ENCODE data around the gene B3GALT5. TPM values are rescaled to one million over a fixed set of nuclear protein-coding genes. Genes with fewer than 3 reads are reported as not detected.

Gene B3GALT5
- total RNA-seq, 1 experiment from 2014 or later, result 1.6 TPM

DNA sequence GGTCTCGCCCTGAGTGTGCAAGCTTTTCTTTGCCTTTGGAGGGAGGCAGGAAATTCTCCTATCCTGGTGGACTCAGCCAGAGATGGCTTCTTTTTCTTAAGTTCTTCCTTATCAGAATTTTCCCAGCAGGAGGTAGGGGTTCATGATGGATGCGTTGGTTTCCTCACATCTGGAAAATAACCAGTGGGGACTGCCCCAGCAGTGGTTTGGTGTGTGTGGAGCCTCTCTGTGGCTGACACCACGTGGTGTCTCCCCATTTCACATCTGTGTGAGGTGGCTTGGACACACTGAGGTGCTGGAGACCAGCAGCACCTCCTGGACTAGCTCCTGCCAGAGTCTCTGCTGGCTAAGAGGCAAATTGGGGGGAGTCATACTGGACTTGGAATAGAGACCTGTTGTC lies 32.6 kb downstream of the B3GALT5 start:
- no peak for DNase-seq (ENCODE audit: low read depth)

DNA sequence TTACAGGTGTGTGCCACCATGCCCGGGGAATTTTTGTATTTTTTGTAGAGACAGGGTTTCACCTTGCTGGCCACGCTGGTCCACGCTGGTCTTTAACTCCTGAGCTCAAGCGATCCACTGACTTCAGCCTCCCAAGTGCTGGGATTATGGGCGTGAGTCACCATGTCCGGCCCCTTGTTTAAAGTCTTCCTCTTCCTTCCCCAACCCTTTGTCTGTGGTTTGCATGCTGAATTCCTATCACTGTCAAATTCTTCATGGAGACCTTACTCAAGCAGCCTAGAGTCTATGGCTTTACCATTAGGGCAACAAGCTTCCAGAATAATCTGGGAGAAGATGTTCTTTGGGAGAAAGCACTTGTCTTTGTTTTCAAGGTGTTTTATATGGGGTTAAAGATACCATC lies 34.7 kb downstream of the B3GALT5 start:
- DNase-seq (ENCODE audit: low read depth), result peak; percentile 87

GRCh38 chr21:39648879-39649278 lies 36.1 kb downstream of the B3GALT5 start:
- no peak for DNase-seq (ENCODE audit: low read depth)

DNA sequence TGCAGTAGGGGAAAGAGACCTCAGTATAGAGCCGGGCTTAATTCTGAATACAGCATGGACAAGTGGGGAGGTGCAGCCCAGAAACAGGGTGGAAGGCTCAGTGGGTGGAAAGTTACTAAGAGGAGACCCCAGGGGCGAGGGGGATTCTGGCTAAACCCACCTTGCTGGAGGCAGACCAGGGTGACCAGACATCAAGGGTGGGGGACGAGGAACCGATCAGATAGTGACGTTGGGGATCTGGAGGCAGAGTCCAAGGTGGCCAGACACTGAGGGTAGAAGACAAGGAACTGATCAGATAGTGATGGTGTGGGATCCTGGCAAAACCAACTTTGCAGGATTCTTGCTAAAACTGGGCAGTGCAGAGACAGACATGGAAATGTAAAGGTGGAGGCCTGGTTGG lies 36.8 kb downstream of the B3GALT5 start:
- DNase-seq (ENCODE audit: low read depth), result no peak

DNA sequence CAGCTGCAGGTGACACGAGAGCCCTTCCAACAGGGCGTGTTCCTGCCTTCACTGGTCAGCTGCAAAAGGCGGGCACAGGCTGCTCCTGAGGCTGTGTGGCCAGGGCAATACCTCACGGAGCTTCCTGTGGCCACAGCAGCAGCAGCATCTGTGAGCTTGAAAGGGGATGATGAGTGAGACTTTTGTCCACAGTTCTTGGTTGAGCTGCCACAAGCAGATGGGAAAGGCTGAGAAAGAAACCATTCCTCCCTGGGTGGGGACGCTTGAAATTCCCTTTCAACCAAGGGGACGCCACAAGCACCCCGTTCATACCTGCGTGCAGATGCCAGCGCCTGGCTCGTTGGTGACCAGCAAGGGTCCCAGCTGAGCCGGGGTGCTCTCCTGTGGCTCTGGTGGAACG lies 37.6 kb downstream of the B3GALT5 start:
- DNase-seq (ENCODE audit: low read depth), result no peak

DNA sequence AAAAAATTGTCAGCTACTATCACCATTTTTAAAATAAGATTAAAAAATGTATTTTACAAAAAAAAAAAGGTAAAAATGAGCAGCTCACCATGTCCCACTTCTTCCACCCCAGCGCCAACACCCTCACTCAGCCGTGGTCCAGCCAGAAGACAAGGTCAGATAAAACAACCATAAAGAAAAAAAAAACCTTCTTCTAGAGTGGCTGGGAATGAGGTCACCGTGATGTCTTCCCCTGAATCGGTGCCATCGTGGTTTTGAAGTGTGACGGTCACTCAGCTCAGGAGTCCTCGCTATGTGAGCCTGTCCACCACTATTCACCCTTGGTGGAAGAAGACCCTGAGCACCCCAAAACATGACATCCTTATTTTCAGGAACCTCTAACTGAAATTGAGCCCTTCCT lies 38.1 kb downstream of the B3GALT5 start:
- no peak for DNase-seq (ENCODE audit: low read depth)

DNA sequence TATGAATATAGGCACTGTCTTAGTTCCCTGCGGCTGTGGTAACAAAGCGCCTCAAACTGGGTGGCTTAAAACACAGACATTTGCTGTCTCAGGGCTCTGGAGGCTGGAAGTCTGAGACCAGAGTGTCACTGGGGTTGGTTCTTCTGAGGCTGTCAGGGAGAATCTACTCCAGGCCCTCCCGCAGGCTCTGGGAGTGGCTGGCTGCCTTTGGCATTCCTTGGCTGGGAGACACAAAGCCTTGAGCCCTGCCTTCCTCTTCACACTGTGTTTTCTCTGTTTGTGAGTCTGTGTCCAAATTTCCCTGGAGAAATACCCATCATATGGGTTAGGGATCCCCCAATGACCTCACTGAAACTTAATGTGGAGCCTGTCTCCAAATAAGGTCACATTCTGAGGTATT lies 38.5 kb downstream of the B3GALT5 start:
- DNase-seq (ENCODE audit: low read depth), result no peak

GRCh38 chr21:39654951-39655350 lies 42.2 kb downstream of the B3GALT5 start:
- no peak for DNase-seq (ENCODE audit: low read depth)

DNA sequence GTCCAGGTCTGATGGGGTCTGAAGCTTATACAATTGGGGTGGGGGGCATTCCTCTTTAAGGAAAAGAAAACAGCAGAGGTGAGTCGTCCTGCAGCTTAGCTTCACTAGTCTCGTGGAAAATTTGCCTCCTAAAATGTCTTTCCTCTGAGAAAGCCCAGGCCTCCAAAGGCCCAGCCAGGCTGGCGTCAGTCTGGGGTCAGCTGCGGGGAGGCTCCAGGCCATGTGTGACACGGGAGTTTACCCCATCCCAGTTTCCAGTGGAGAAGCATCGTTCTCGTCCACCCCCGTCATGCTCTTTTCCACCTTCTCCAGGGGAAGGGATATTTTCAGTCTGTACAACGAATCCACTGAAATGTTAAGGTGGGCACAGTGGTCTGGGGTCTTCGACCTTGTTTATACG lies 42.8 kb downstream of the B3GALT5 start:
- no peak for DNase-seq (ENCODE audit: low read depth)

GRCh38 chr21:39656209-39656608 lies 43.5 kb downstream of the B3GALT5 start:
- DNase-seq (ENCODE audit: low read depth), result no peak

DNA sequence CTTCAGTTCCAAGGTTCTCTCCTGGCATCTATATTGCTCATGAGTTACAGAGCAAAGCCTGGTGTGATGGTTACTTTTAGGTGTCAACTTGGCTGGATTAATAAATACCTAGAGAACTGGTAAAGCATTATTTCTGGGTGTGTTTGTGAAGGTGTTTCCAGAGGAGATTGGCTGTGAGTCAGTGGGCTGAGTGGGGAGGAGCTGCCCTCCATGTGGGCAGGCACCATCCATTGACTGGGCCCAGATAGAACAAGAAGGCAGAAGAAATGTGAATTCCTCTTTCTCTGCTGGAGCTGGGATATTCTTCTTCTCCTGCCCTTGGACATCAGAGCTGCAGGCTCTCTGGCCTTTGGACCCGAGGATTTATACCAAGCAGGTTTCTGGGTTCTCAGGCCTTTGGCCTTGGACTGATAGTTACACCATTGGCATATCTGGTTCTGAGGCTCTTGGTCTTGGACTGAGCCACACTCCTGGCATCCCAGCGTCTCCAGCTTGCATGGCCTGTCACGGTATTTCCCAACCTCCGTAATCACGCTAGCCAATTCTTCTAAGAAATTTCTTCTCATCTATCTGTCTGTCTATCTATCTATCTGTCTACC lies 44.5 kb downstream of the B3GALT5 start:
- no peak for DNase-seq (ENCODE audit: low read depth)

DNA sequence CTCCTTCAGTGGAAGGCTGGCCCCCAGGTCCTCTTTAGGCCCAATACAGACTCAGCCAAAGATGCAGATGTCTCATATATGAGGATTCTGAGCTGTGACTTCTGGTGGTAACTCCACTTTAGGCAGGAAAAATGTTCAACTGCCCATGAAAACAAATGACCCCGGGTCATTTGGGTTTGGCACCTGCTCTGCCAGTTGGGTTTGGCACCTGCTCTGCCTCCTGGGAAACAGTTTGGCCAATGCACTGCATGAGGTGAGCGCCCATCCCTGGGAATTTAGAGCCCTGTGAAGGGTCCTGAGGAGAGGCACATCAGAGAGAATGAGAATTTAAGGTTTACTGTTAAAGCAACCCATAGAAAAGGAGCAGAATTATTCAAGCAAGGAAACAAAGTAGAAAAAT lies 45.3 kb downstream of the B3GALT5 start:
- no peak for DNase-seq (ENCODE audit: low read depth)

DNA sequence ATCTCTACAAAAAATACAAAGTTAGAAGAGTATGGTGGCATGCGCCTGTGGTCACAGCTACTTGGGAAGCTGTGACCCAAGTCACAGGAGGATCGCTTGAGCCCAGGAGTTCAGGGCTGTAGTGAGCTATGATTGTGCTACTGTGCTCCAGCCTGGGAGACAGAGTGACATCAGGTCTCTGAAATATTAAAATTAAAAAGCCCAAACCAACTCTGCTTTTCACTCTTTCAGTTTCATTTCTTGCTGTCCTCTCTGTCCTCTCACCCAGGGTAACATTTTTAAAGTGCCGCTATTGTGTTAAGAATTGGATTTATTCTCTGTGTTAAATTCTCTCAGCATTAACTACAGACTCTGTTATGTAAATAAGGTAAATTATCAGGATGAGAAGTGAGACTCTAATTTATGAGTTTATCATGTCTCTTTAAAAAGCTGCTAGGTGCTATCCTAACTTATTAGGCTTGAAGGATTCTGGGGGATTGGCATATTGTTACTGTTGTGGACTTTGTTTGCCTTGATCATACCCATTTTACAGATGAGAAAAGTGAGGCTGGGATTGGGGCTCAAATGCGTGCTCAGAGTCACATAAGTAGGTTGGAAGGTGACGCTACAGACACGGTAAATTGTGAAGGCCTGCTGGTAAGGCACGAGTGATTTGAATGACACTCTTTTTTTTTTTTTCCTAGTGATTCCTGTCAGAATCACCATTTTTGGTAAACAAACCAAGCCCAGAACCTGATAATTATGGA lies 46.5 kb downstream of the B3GALT5 start:
- DNase-seq (ENCODE audit: low read depth), result no peak

DNA sequence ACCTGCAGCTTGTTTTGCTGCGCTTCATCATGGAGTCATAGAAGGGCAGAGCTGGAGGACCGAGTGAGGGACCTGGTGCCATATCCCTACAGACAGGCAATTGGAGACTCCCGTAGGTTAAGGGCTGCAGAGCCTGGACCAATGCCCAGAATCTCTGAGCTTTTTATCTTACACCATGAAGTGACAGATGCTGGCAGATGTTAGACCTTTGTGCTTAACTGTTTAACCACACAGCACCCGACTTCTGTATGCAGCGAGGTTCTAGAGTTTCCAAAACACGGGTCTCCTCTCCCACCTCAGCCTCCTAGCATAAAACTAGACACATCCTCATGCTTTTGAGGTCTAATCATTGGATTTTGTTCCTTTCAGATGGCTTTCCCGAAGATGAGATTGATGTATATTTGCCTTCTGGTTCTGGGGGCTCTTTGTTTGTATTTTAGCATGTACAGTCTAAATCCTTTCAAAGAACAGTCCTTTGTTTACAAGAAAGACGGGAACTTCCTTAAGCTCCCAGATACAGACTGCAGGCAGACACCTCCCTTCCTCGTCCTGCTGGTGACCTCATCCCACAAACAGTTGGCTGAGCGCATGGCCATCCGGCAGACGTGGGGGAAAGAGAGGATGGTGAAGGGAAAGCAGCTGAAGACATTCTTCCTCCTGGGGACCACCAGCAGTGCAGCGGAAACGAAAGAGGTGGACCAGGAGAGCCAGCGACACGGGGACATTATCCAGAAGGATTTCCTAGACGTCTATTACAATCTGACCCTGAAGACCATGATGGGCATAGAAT lies 47.6 kb downstream of the B3GALT5 start:
- DNase-seq (ENCODE audit: low read depth), result peak; percentile 95

- DNase-seq (ENCODE audit: low read depth), result no peak
Measured at GRCh38 chr21:39661121-39661520, 48.4 kb downstream of the B3GALT5 start.

- DNase-seq (ENCODE audit: low read depth), result no peak
Measured at GRCh38 chr21:39661740-39662139, 49.0 kb downstream of the B3GALT5 start.

DNA sequence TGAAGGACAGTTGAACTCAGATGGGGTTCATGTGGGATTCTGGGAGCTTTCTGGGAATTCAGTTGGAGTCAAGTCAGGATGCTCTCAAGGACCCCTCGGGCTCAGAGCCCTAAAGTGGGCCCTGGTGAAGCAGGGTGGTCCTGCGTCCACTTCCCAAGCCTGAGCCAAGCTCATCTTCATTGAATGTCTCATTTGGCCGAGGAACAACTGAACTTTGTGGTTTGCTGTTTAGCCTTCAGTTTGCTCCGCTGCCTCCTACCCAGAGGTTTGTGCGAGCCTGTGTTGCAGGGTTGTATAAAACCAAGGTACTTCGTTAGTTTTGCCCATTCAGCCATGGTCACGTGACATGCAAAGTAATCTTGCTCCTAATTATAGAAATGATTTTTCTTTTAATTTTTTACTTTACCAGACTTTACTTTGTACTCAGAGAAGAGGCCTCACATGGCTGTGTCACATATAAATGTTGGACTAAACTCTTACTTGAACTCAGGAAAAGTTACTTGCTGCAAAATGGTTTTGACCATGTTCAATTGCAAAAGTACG lies 49.7 kb downstream of the B3GALT5 start:
- DNase-seq (ENCODE audit: low read depth), result no peak

DNA sequence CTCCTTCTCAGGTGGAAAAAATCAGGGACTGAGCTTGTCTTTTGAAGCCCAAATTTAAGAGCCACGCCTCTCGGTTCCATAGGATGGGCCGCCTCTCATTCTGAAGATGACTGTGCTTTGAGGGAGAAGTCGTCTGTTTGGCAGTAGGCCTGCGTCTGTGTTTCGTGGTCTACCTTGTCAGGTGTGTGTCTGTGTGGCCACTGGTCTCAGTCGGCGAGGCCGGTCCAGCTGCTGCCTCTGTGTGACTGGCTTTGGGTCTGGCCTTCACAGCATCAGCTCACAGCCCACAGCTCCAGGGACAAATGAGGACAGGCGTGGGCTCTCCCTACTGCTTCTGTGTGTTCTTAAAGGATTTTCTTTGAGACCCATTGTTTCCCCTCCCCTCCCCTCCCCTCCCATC lies 50.3 kb downstream of the B3GALT5 start:
- no peak for DNase-seq (ENCODE audit: low read depth)

- DNase-seq (ENCODE audit: low read depth), result no peak
Measured at GRCh38 chr21:39663742-39664492, 51.2 kb downstream of the B3GALT5 start.

GRCh38 chr21:39664586-39664985 lies 51.8 kb downstream of the B3GALT5 start:
- no peak for DNase-seq (ENCODE audit: low read depth)

DNA sequence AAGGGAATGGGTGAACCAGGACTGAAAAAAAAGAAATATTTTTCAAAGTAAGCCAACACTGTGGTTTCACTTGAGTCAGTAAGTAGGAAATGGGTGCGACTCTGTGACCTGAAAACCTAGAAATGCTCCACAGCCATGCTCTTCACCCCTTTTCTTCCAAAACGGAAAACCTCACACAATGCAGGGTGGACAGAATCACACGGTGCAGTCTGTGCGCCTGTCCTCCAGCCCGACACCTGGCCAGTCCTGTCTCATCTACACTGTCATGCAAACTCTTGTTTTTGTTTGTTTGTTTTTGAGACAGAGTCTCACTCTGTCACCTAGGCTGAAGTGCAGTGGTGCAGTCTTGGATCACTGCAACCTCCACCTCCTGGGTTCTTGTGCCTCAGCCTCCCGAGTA lies 53.3 kb downstream of the B3GALT5 start:
- DNase-seq (ENCODE audit: low read depth), result no peak
